Activated CD4-positive, CD25-positive, alpha-beta regulatory T cell treated with anti-CD3 and anti-CD28 coated beads, Interleukin-2, amount 50 U/mL, for 24 hours (primary cell): ENCODE results near the gene UGT1A4.

Experiments
- ATAC-seq, 2 donors: fragments of 150-1000 bp; cut with Tn5 transposase; one replicate each; pipeline ENCODE4 v1.10.0; 2021; ENCODE audit warnings: mild to moderate bottlenecking in 1 of 2, moderate library complexity in 1 of 2

The UGT1A4 gene

DNA sequence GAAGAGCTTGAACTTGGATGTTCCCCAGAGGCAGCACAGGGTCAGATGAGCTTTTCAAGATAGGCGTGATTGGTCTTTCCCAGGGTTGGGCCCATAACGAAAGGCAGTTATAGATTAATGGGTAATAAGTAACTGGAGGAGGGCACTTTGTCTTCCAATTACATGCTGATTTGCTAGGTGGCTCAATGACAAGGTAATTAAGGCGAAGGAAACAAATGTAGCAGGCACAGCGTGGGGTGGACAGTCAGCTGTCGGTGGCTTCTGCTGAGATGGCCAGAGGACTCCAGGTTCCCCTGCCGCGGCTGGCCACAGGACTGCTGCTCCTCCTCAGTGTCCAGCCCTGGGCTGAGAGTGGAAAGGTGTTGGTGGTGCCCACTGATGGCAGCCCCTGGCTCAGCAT, at the start of gene UGT1A4:
Gene UGT1A4 (plus strand): TSS at position 185 of the 400 bp plus-strand sequence. CDS start 85 bp downstream, at position 270.
- no peak for ATAC-seq

DNA sequence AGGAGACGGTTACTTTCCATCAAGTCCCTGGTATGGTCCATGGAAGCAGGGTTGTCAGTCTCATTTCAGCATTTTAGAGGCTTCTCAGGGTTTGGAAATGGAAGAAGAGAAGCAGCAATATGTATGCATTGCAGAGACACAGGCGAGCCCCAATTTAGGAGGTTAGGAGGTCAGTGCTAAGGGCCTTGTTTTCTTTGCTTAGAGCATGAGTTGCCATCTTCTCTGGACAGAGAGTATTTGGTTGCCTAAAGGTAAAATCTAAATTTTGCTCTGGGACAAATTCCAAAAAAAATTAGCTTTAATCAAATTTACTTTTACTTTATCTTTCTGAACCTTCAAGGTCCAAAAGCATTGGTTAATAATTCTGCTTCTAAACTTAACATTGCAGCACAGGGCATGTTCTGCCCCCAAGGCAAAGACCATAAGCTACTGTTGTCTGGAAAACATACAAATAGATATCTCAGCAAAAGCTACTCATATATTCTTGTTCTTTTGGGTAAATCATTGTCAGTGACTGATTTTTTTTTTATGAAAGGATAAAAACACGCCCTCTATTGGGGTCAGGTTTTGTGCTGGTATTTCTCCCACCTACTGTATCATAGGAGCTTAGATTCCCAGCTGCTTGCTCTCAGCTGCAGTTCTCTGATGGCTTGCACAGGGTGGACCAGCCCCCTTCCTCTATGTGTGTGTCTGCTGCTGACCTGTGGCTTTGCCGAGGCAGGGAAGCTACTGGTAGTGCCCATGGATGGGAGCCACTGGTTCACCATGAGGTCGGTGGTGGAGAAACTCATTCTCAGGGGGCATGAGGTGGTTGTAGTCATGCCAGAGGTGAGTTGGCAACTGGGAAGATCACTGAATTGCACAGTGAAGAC, 47.0 kb upstream of the UGT1A4 start, which contains the start of gene UGT1A9:
Gene UGT1A9 (plus strand): TSS at position 609 of the 872 bp plus-strand sequence. CDS start 37 bp downstream, at position 646.
- no peak for ATAC-seq

- no peak for ATAC-seq
Measured at GRCh38 chr2:233672886-233673285, 45.6 kb upstream of the UGT1A4 start.

DNA sequence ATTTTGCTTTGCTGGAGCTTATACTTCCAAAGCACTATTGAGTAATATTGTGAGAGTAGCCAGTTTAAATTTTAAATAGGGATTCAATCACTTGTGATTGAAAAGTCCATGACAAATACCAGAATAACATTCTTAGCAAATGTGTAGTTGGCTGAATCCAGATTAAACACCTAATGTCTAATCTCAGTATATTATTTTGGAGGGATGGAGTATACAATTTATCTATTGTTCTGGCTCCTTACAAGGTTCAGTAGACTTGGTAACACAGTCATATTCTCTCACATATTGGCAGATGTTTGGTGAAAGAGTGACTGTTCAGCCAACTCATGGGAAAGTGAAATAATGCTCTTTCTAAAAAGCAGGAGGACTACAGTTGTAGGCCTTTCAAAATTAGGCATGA, 44.6 kb upstream of the UGT1A4 start:
- no peak for ATAC-seq

DNA sequence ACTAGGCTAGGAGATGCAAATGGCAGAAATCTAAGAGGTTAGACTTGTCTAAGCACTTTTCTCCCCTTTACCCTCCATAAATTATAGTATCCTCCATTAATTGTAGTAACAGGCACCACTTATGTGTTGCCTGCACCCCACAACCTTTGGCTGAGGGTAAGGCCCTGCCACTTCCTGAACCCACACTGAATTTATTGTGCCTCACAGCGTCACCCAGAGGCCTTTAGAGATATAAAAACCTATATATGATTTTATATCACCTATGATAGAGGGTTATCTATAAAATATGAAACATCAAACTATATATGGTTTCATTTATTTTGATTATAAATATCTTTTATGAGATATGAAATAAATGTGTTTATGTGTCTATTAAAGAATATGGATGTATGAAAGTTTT, 44.2 kb upstream of the UGT1A4 start:
- ATAC-seq = no peak

DNA sequence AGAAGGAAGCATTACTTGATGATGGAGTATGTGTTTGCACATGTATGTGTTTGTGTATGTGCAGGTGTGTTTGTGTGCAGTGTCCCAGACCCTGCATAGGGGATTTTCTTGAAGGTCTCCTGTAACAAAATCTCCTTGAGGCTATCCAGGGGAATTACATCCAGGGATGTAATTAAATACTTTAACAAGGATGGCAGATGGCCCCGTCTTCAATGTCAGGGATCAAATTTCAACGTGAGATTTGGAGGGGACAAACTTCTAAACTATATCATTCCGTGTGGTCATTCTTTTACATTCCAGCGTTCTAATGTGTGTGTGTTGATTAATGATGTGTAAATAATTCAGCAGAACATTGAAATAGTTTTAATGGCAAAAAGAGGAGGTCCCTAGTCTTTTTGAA, 43.5 kb upstream of the UGT1A4 start:
- ATAC-seq = no peak

DNA sequence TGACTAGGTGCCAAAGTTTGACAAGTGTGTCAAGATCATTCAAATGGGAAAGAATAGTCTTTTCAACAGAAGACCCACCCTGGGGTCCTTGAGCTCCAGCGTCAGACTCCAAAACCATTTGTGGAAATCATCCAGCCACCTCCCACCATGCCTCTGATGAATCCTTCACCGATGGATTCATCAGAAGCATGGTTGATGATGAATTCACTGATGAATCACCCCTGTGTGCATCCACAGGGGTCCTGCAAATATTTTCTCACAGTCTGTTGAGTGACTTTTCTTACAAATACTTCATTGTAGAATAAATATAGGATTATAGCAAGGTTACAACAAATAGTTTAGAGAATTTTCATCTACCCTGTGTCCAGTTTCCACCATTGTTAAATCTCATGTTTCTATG, 42.5 kb upstream of the UGT1A4 start:
- no peak for ATAC-seq

DNA sequence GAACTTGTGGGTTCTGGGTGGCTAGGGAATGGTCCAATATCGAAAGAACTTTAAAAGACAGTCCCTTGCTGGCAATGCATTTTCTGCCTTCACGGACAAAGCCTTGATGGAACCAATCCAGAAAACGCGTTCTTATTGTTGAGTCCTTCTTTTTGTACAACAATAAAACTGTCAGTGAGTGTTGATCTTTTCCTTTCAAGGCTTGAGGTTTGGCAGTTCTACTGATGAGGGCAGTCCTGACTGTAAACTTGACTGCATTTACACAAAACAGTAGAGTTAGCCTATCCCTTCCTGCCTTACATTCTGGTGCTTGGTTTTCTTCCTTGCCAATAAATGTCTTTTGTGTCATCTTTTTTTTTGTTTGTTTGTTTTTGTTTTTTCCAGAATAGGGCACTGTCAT, 39.3 kb upstream of the UGT1A4 start:
- ATAC-seq = no peak

DNA sequence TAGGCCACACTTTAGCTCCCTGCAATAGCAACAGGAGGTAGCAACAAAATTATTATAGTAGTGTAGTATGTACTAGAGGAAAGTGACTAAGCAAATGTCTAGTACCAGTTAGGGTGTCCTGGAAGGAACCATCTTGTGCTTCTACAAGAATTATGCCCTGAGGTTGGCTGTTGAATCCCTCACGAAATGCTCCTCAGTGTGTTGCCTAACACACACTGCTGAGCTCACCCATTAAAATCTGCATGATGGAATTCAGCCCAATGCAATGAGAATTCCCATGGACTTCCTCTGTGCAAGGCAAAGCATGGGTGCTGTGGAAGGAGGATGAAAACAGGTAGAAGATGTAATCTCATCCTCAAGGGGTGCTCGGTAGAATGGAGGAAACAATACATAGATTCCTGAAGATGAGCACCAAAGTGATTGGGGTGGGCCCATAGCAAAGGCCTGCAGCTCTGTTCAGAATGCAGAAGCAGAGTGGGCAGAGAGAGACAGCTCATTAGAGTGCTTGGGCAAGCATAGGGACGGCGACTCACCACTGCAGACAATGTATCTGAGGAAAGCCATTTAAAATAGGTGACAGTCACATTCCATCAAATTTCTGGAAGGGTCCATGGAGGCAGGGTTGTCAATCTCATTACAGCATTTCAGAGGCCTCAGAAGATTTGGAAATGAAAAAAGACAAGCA, 38.0 kb upstream of the UGT1A4 start:
- ATAC-seq = no peak

GRCh38 chr2:233681521-233682099, 36.9 kb upstream of the UGT1A4 start, which contains the start of gene UGT1A7:
UGT1A7 (plus strand) TSS chr2:233681901; CDS start chr2:233681938, 37 bp downstream.
- ATAC-seq = no peak

GRCh38 chr2:233684640-233685039, 33.9 kb upstream of the UGT1A4 start:
- no peak for ATAC-seq

DNA sequence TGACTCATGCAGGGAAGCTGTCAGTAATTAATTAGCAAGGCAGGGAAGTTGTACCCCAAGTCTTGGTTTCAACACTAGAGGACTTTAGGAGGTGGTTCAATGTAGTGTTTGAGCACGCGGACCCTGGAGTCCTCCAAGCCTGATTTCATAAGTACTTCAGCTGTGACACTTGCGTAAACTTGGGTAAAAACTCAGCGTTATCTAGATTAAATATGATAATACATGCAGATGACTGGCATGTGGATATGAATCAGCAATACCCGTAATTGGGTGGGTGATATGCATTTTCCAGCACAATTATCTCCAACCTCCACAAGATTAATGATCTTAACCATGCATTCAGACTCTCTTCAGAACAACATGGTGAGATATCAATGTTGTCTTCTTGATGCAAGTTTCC, 31.6 kb upstream of the UGT1A4 start:
- no peak for ATAC-seq

- ATAC-seq = no peak
Measured at GRCh38 chr2:233688341-233688740, 30.2 kb upstream of the UGT1A4 start.

DNA sequence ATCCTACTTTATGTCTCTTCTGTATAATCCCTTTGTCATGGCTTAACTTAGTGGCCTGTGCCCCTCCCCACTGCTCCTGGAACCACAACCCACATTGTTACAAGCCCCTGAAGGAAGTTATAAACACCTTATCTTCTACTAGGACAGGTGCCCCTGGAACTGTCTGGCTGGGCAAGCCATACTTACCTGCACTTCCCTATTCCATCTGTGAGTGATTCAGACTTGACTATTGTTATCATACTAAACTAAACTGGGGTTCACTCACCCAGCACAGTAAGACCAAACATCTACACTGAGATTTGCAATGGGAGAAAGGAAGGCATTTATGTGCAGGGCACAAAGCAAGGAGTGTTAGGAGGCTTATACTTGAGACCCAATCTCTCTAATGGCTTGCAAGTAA, 29.5 kb upstream of the UGT1A4 start:
- no peak for ATAC-seq

DNA sequence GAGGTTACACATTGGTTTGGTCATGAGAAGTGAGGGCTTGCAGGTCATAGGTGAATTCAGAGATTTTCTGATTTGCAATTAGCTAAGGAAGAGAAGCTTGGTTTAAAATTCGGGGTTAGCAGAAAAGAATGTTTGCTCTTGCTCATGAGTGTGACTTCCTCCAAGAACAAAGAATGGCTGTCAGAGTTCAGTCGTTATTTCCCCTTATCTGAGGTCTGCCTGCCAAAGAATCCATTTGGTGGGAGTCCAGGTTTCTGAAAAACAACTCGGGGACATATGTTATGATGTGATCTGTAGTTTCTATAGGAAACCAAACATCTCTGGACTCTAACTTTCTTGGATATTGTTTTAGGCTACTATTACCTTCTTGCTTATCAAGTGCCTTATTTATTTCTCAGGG, 29.0 kb upstream of the UGT1A4 start:
- no peak for ATAC-seq

DNA sequence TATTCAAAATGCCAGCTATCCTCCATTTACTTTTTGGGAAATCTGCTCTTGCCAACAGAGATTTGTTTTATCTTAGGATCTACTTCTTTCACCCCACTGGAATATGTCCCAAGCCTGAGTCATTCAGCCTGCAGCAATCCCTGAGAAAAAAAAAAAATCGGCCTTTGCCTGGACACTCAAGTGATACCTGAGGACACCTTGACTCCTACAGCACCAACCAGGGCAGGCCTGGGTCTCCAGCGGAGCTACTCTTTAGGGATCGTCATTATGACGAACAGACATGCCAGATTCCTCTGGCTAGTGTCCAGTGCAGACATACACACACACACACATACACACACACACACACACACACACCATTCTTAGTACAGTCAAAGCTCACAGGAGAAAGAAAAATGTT, 28.1 kb upstream of the UGT1A4 start:
- no peak for ATAC-seq

GRCh38 chr2:233691443-233692433, 26.8 kb upstream of the UGT1A4 start:
- ATAC-seq = no peak

GRCh38 chr2:233692648-233693047, 25.9 kb upstream of the UGT1A4 start, which contains the start of gene UGT1A6:
UGT1A6 (plus strand) TSS chr2:233692890; CDS start chr2:233693005, 115 bp downstream.
- ATAC-seq = no peak

GRCh38 chr2:233693963-233694362, 24.6 kb upstream of the UGT1A4 start:
- no peak for ATAC-seq

DNA sequence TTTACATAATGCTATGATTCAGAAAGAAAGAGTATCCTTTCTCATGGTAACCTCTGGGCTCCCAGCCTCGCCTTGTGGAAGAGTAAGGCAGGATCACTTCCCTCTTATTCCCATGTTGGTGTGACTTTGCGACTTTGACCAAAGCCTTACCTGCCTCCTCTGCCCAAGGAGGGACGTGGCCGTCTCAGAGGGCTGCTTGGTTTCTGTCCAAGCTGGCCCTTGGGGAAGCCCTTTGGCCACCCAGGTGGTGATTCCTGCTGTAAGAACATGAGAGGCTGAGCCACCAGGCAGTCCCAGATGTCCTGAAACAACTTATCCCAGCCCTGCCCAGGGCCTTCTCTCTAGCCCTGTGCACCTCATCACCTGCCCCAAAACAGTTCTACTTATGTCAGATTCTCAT, 19.8 kb upstream of the UGT1A4 start:
- ATAC-seq = no peak

- no peak for ATAC-seq
Measured at GRCh38 chr2:233699424-233700027, 19.0 kb upstream of the UGT1A4 start.
